Thoracic aorta (tissue), 2 donors: ENCODE measurements around the gene PLD4. TPM values are rescaled to one million over a fixed set of nuclear protein-coding genes. Genes with fewer than 3 reads are reported as not detected.
"Not testable (repeated sequence)": the region's sequence is repeated elsewhere in the genome, so short reads cannot be mapped to it uniquely, and the experiment has no call there.

Experiments used
- ATAC-seq: fragments of 150-250 bp; one replicate; pipeline ENCODE4 v1.8.0; 2017; ENCODE audit warnings: low read depth; ENCODE audit not compliant: insufficient number of reproducible peaks, low FRiP score
- DNase-seq: peaks from one replicate; pipeline ENCODE4 v3.0.0-alpha.2; 2020; ENCODE audit warnings: low spot score
- H3K27ac ChIP-seq, 2 donors: fragments of 200-600 bp; sonication (generic); 1 replicate in 1 of 2; 2 replicates in 1 of 2; pipeline ENCODE4 v1.5.1; 2016; ENCODE audit warnings: mild to moderate bottlenecking in 2 of 2, moderate library complexity in 2 of 2
- H3K27me3 ChIP-seq: fragments of 200-600 bp; sonication (generic); replicated peaks from 2 replicates; pipeline ENCODE4 v1.6.0; 2016; ENCODE audit warnings: mild to moderate bottlenecking; ENCODE audit not compliant: insufficient read depth
- H3K36me3 ChIP-seq: fragments of 200-600 bp; sonication (generic); one replicate; pipeline ENCODE4 v1.5.1; 2016
- H3K4me1 ChIP-seq, 2 donors: fragments of 200-600 bp; sonication (generic); 1 replicate in 1 of 2; 2 replicates in 1 of 2; pipeline versions ENCODE4 v1.5.1 to v1.6.0; 2016; ENCODE audit warnings: low read depth in 2 of 2, mild to moderate bottlenecking in 1 of 2; ENCODE audit not compliant: control insufficient read depth in 1 of 2
- H3K4me3 ChIP-seq: fragments of 200-600 bp; sonication (generic); 2 replicates; pipeline ENCODE4 v1.5.1; 2016; ENCODE audit warnings: mild to moderate bottlenecking
- H3K9me3 ChIP-seq: fragments of 200-600 bp; sonication (generic); 2 replicates; pipeline ENCODE4 v1.5.1; 2016
- total RNA-seq, 2 donors: library from RNA; depleted of rRNA; stranded (reverse); fragments of >200 nt; gene quantifications; one replicate each; pipeline versions ENCODE4 v1.1.0 to v1.2.3, GENCODE V29; 2016
- TF ChIP-seq, protein P1 (sequence below): fragments of 200-600 bp; sonication (generic); IDR thresholded peaks from one replicate; pipeline ENCODE4 v1.5.1; 2019; ENCODE audit warnings: antibody characterized with exemption

The PLD4 gene
- total RNA-seq, 2 donors from 2014 or later = 0.35 TPM; not detected in 1

DNA sequence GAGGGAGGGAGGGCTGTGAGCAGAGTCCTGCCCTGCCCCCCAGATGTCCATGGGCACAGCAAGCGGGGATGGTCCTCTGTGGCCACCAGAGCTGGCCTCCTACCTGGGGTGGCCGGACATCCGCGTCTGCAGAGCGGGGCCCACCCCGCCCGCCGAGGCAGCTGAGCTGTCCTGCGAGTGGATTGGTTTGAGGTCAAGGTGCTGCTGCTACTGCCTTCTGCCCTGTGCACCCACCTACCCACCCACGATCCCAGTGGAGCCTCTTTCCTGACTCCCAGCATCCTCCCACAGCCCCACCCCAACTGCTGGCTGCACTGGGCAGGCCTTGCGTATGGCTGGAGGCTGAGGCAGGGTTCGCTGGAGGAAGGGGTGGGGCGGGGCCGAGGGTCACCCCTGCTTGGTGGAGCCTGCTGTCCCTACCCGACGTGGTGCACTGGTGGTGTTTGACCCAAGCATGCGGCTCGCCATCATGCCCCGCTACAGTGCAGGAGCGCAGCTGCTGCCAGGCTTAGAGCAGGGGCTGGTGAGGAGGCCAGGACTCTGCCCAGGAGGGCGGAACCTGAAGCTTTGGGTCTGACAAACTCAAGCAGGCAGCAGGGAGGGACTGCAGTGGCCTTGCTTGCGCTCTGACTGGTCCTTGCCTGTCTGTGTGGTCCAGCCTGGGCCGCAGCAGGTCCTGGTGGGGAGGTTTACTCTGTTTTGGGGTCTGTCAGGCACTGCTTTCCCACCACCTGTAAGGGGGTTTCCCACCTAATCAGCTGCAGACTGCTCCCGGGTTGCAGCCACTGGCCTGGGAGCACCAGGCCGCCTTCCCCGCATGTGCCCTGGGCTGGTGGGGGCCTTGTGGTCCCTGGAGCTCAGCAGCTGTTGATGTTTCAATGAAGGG, 35.9 kb upstream of the PLD4 start:
- ATAC-seq (no peak), DNase-seq (no peak)
- H3K4me1 ChIP-seq = no peaks in the 10 kb centered on the region
- H3K36me3 ChIP-seq = peaks cover 34% of the 10 kb centered on the region
- TF ChIP-seq, protein P1, sequence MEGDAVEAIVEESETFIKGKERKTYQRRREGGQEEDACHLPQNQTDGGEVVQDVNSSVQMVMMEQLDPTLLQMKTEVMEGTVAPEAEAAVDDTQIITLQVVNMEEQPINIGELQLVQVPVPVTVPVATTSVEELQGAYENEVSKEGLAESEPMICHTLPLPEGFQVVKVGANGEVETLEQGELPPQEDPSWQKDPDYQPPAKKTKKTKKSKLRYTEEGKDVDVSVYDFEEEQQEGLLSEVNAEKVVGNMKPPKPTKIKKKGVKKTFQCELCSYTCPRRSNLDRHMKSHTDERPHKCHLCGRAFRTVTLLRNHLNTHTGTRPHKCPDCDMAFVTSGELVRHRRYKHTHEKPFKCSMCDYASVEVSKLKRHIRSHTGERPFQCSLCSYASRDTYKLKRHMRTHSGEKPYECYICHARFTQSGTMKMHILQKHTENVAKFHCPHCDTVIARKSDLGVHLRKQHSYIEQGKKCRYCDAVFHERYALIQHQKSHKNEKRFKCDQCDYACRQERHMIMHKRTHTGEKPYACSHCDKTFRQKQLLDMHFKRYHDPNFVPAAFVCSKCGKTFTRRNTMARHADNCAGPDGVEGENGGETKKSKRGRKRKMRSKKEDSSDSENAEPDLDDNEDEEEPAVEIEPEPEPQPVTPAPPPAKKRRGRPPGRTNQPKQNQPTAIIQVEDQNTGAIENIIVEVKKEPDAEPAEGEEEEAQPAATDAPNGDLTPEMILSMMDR = no peak
- no peak overlapping the region for H3K4me3 ChIP-seq
- H3K27me3 ChIP-seq = no peaks in the 10 kb centered on the region
- no peaks in the 10 kb centered on the region for H3K9me3 ChIP-seq
- H3K27ac ChIP-seq = no peak overlapping the region

DNA sequence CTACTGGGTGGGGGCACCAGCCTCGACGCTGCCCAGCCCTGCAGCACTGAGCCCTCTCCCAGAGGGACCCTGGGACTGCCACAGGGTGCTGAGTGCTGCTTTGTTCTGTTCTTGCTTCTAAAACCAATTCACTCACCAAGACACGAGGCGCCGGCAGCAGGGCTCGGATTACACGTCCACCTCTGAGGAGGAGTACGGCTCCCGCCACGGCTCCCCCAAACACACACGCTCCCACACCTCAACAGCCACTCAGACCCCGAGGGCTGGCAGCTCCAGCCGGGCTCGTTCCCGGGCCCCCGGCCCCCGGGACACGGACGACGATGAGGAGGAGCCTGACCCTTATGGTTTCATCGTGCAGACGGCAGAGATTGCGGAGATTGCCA, 35.3 kb upstream of the PLD4 start:
- H3K4me1 ChIP-seq = no peaks in the 10 kb centered on the region
- peaks cover 28% of the 10 kb centered on the region for H3K36me3 ChIP-seq
- TF ChIP-seq, protein P1 = no peak
- no peak for DNase-seq
- H3K9me3 ChIP-seq = no peaks in the 10 kb centered on the region
- no peak for ATAC-seq
- H3K4me3 ChIP-seq = no peak overlapping the region
- no peak overlapping the region for H3K27ac ChIP-seq
- no peaks in the 10 kb centered on the region for H3K27me3 ChIP-seq

DNA sequence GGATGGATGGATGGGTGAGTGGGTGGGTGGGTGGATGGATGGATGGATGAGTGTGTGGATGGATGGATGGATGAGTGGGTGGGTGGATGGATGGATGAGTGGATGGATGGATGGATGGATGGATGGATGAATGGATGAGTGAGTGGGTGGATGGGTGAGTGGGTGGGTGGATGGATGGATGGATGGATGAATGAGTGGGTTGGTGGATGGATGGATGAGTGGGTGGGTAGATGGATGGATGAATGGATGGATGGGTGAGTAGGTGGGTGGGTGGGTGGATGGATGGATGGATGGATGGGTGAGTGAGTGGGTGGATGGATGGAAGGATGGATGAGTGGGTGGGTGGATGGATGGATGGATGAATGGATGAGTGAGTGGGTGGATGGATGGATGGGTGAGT, 34.4 kb upstream of the PLD4 start:
- H3K27me3 ChIP-seq, H3K27ac ChIP-seq, DNase-seq, ATAC-seq, H3K4me3 ChIP-seq, H3K9me3 ChIP-seq, H3K4me1 ChIP-seq: not testable (repeated sequence)
- H3K36me3 ChIP-seq = peaks cover 24% of the 10 kb centered on the region

DNA sequence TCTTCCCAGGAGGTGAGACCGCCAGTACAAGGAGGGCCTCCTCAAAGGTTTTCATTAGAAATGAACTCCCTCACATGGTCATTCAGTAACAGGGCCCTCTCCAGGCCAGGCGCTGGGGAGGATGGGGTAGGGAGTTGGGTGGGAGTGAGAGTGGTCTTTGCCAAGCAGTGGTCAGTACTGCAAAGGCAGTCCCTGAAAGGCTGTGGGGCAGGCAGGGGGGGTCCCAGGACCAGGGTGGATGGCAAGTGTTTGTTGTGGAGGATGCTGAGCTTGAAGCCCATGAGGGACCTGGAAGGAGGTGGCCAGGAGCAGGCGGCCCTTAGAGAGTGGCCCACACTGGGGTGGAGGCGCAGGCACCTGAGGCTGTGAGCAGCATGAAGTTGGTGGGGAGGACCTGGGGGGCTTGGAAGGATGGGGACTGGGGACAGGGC, 33.5 kb upstream of the PLD4 start:
- Histone ChIP-seq H3K27me3 (no peaks in the 10 kb centered on the region), H3K27ac (no peak overlapping the region), H3K9me3 (no peaks in the 10 kb centered on the region), H3K36me3 (peaks cover 18% of the 10 kb centered on the region), H3K4me1 (peaks cover 0 to 9% of the 10 kb centered on the region in 2 donors), H3K4me3 (no peak overlapping the region)
- no peak for DNase-seq
- ATAC-seq = no peak
- TF ChIP-seq, protein P1 = no peak

DNA sequence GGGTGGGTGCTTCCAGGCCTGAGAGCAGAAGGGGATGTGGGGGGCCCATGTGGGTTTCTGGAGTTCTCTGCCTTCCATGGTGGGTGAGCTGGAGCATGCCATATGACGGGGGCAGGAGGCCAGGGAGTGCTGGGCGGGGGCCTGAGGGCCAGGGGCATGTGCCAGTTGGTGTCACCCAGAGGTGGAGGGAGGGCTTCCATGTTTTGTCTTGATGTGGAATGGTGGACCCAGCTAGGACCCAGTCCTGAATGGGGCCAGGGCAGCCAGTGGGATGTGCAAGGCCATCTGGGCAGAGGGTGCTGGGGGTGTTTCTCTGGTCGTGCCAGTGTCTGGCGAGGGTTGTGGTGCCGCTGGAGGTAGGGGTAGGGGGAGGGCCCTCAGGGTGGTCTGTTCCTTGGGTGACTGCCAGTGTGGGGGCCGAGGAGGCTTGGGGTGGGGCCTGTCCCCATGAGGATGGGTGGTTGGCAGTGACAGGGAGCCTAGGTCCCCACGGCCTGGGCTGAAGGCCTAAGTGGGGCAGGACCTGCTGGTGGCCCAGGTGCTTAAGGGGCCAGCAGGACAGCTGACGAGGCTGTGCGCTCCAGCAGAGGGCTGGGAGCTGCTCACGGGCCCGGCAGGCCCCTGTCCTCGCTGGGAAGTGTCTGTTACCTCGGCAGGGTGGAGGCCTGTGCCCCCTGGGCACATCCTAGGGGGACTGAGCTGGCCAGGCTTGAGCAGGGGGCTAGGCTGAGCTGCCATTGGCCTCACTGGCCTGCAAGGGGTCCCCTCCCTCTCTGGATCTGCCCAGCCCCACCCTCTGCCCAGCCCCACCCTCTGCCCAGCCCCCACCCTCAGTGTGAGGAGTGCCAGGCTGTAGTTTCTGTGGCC, 32.8 kb upstream of the PLD4 start:
- no peaks in the 10 kb centered on the region for H3K27me3 ChIP-seq
- TF ChIP-seq, protein P1 = no peak
- DNase-seq = no peak
- H3K9me3 ChIP-seq = no peaks in the 10 kb centered on the region
- no peak for ATAC-seq
- H3K36me3 ChIP-seq = peaks cover 10% of the 10 kb centered on the region
- H3K27ac ChIP-seq = no peak overlapping the region
- H3K4me3 ChIP-seq = no peak overlapping the region
- peaks cover 0 to 9% of the 10 kb centered on the region in 2 donors for H3K4me1 ChIP-seq
